Germinal center (tissue), 1 donor: Measurements from ENCODE around the gene SKI.

Experiments
- DNase-seq: peaks from one replicate; pipeline ENCODE4 v3.0.0; 2012; ENCODE audit warnings: mixed read lengths, low spot score

SKI gene

DNA sequence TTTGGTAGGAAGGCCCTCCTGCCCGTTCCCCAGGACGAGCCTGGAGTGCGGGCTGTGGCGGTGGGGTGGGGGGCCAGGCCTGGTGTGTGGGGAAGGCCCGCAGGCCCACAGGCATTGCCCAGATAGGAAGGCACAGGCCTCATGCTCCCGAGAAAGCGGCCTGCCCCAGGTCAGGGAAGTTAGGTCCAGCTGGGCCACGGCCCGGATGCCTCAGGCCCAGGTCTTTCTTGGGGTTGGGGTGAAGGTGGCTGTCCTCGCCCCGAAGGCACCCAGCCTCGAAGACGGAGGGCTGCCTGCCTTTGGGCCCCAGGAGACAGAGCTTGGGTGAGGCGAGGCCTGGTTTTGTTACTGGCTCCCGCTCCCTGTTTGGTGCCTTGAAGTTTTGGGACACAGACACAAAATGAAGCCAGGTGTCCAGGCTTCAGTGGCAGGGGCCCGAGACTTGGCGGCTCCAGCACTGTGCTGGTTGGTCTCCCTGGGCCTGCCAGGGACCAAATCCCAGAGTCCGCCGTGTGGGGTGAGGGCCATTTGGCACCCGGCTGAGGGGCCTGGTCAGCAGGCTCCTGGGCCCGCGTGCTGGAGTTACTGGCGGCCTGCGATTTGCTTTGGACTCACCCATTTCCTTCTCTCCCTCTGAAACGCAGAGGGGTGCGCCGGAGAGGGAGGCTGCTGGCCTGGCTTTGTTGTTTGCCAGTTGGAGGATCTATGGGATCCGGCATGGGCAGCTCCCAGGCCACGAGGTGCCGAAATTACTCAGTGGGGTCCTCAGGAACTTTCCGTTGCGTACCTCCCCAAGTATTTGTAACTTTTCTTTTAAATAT lies 2.0 kb downstream of the SKI start:
- no peak for DNase-seq

DNA sequence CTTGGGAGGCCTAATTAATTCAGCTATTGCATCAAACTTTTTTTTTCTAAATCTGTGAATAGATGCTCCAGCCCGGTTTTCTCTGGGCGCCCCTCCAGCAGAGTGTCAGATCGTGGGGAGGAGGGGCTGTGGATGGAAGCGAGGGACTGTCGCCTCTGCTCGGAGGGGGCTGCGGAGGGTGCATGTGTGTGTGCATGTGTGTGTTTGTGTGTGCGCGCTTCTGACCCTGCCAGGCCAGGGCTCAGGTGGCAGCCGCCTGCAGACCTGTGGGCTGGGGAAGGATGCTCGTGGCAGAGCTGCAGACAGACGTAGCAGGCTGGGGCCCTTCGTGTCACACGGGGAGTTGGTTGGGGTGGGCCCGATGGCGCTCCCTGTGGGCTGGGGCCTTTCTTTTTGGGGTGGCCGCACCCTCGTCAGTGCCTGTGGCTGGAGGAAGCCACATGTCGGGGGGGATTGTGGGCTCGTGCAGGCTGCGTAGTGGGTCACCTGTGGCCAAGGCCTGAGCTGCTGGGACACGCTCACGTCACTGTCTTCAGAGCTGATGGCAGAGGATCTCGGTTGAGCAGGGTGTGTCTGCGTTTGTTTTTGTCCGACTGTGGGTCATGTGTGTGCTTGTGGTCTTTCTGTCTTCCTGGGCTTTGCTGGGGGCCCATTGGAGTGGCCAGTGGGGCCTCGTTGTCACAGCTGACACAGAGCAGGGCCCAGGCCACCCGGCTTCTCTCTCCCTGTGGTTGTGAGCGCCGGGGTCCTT lies 2.8 kb downstream of the SKI start:
- DNase-seq = no peak

DNA sequence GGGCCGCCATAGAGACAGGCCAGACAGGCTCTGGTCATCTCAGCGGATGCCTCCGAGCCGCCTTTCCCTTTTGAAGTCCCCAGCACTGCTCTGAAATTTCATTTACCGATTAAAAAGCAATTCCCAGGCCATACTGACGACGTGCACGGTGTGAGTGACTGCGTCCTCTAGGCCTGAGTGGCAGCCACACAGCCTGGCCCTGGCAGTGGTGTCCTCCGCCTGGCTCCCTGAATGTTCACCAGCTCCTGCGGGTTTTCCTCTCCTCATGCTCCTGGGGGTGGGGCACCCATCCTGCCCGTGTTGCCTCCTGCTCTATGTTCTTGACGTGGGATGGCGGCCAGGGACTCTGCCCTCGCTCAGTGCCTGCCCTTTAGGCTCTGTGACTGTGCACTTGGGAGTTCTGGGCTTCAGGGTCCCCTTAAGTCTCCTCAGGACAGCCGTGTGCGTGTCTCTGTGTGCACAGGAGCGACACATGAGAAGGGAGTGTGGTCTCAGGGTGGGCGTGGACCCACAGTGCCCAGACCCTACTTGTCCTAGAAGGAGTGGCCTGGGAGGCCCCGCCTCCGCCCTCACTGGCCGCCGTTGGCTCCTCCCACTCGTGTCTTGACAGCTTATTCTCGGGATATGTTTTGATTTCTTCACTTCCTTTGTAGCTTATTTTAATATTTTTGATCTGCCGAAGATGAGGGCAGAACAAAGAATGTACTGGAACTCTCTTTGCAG lies 3.6 kb downstream of the SKI start:
- no peak for DNase-seq

DNA sequence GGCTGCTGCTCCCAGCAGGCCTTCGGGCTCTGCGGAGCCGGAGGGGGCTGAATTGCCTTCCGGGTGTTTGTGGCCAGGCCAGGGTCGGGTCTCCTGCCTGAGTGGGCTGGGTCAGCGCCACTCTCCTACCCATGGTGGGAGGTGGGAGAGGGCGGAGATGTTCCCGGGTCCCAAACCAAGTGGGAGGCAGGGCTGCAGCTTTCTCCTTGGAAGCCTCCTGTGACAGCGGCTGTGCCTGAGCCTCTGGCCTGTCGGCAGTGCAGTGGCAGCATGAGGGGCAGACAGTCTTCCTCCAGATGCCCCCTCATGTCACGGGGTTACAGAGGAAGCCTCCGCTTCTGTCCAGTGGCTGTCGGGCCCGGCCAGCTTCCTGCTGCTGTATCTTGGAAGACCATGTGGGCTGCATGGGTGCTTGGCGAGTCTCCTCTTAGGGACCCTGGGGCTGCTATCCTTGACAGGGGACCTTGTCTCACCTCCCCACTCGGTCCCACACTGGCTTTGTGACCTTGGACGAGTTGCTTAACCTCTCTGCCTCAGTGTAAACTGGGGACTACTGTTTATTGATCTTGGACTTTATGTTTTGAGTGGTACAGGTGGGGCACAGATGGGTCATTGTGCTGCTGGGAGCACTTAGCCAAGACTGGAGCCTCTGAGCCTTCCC lies 4.3 kb downstream of the SKI start:
- no peak for DNase-seq

DNA sequence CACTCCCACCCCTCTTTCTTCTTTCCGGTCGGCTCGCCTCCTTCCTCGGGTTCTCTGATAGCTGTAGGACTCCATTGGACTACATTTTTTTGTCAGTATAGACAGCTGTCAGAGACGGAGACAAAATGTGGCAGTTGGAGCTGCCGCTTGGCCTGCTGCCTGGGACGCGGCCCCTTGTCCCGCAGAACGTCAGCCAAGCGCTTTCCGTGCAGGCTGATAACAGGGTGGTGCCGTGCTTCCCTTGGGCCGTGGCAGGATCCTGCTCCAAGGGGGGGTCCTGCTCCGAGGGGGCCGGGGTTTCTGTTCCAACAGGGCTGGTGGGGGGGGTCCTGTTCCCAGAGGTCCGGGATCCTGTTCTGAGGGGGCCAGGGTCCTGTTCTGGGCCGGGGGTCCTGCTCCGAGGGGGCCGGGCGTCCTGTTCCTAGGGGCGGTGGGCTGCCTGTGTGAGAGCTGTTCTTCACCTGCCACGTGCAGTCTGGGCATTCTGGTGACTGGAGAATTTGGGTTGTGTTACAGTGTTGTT lies 4.9 kb downstream of the SKI start:
- no peak for DNase-seq

DNA sequence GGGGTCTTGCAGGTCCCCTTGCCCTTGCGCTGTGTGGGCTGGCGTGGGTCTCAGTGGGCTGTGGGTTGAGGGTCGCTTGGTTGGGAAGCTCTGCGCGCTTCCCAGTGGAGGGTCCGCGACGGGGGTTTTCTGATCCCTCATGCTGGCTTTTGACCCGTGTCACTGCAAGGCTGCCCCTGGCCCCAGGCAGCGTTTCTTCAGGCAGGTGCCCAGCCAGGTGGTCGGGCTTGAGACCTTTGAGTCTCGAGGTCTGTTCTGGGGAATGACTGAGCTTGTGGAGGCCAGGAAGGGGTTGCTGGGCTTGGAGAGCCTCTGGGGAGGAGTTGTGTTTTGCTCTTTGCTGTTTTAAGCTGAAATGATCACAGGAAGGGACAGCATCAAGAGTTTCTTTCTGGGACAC lies 5.3 kb downstream of the SKI start:
- no peak for DNase-seq

DNA sequence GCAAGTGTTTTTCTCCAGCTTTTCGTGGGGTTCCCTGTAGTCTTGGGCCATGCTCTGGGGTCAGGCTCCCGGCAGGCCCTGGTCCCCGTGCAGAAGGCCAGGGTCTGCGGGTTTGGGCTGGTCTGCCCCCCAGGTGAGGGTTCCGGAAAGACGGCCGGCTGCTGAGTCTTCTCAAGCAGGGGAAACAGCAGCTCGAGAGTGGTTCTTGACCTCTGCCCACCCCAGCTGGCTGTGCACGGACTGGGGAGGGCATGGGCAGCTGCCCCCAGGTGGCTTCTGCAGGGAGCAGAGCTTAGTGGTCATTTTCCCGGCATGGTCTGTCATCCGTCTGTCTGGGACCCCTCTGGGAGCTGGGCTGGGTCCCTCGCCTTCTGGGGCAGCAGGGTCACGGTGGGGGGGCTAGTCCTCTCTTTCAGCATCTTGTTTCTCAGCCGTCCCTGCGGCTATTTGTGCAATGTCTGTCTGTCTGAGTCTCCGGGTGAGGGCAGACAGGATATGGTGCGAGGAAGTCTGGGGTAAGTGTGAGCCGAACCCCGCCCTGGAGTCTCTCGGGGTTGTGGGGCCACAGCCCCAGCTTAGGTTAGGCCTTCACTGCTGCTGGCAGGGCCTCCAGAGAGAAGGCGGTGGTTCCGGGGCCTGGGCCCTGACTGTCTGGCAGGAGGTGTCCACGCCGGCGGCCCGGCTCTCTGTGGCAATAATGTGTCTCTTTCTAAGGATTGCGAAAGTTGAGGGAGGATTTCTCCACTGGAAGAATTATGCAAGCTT lies 6.1 kb downstream of the SKI start:
- DNase-seq = no peak

DNA sequence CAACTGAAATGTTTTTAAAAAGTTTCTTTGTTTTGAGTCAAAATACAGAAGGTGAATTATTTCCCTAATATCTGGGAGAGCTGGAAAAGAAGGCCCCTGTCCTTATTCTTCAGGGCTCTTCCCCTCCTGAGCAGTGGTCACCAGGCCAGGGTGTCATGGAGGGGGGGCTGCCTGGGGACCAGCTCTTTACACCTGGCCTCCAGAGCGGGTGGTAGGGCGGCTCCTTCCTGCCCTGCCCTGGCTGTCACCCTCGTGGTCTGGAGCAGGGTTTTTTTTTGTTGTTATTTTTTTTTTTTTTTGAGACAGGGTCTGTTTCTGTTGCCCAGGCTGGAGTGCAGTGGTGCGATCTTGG lies 6.6 kb downstream of the SKI start:
- DNase-seq = no peak

DNA sequence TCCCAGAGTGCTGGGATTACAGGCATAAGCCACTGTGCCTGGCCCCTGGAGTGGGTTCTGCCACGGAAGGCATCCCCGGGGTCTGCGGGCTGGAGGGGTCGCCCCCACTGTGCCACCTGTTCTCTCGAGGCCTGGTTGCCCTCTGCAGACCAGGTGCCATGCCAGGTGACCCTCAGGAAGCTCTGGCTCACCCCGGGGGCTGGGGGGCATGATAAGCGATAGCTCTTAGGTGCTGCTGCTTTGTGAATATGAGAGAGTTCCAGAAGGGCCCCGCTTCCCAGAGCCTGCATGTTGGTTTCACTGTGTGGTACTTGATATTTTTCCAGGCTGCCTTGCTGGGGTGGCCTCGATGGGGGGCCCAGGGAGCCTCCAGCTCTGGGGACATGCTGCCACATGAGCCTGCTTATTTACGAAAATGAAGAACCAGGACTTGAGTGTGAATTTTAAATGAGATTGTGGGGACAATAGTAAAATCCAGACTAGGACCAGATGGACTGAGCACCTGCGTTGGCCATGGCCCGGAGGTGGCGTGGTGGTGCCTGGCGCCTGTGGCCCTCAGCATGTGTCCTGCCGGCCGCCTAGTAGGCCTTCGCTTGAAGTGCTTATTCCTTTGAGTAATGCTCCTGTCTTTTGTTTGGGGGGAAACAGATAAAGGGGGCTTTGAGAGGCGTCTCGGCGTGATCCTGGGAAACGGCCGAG lies 7.3 kb downstream of the SKI start:
- no peak for DNase-seq

DNA sequence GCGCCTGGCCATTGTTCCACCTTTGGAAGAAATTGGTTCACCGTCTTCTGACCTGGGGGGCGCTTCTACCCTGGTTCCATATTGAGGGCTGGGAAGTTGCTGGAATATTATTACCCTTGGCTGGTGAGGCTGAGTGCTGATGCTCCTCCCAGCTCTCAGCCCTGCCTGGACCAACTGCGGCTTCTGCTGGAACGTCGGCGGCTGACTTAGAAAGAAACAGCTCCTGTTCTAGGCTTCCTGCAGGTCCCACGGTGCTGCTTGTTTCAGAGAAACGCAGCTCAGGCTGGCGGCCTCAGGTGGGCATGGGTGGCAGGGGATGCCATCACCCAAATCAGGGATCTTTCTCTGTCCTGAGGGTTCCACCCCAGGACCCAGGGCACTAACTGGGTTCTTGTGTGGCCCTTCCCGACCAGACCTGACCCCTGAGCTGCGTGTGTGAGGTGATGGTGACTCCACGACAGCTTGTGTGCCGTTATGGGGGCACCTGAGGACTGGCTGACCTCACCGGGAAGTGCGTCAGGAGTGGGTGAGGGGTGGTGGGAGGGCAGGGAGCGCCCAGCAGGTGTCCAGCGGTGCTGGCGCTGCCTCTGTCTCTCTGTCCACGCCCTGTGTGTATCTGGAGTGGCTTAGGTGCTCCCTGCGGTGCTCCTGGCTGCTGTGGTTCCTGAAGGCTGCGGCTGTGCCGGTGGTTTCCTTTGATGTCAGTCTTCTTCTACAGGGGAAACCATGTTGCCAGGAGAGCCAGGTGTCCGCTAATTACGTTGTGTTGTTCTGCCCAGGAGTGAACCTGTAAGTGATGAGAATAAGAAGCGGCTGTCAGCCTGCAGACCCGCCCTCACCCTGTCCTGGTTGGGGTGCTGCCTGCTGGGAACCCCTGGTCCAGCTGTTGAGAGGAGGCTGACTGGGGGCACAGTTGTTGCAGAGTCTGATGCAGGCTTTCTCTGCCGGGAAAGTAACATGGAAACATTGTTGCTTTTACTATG lies 8.9 kb downstream of the SKI start:
- DNase-seq = no peak

DNA sequence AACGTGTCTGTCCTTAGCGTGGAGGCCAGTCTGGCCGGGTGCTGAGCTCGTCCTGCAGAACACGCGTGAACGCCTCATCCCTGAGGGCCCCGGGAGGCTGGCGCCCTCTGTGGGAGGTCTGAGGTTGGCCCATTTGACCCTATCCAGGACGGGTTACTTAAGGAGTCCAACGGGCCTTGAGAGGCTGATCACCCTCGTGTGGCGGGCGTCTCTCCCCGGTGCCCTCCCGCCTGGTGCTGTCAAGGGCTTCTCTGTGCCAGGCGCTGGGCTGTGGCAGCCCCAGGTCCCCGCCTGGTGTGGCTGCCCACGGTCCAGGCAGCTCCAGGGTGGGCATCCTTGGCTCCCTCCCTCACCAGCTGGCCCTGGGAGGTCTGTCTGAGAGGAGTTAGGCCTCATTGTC lies 9.7 kb downstream of the SKI start:
- DNase-seq = no peak

DNA sequence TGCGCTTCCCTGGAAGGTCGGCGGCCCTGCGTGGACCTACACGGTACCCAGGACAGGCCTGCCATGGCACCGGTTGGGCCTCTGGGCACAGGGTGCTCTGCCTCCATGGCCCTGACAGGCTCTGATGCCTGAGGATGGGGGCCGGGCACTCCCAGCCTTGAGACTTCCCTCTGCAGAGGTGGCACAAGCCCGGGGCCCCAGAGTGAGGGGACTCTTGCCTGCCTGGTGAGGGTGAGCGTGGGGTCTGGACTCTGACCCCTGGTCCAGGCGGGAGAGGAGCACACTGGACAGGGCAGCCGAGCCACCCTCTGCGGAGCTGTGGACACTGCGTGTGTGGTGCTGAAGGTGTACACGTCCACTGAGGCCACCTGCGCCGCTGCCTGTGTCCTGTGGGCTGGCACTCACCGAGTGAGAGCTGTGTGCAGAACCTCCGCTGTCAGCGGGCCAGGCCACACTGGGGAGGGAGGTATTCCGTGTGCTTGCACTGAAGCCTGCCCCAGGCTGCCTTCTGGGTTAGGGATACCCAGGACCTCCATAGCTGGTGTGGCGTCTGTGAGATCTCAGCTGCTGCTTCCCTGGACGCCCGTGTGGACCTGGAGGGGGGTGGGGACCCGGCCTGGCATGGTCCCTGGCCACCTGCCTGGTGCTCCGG lies 10.4 kb downstream of the SKI start:
- DNase-seq = no peak

DNA sequence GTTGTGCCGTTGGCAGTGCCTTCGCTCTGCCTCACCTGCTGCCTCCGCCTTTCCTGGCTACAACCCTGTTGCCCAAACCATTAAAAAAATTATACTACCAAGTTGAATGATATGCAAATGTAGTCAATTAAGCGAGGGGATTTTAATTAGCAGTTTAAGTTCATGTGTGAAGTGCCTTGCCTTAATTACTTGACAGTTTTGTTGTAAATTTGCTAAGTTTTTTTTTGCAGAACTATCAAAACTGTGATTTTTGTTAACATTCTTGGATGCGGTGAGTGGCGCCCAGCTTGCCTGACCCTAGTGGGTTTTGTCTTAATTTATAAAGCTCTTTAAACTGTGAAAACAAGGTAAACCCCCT lies 10.9 kb downstream of the SKI start:
- no peak for DNase-seq

DNA sequence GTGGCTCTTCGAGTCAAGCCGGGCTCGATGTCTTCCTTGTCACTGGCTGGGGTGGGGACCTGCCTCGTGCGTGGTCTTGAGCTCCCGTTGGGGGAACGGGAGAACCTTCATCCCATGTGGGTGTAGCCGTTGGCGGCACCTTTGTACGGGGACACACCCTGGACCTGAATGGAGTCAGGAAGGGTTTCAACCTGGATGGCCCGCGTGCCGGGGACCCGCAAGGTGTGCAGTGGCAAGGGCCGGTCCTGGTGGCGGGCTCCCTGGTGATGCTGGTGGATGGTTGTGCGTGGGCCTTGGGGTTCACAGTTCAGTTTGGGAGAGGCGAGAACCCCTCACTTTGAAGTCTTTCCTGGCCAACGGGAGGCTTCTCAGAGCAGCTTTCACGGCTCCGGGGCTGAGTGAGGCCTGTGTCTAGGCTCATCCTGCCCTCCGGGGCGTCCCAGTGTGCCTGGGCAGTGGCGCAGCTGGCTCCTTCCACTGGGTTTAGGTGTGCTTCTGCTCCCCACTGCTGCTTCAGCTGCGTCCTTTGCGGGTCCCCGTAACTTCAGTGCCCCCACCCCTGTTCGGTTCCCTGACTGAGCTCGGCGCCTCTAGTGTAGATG lies 11.4 kb downstream of the SKI start:
- DNase-seq = no peak

DNA sequence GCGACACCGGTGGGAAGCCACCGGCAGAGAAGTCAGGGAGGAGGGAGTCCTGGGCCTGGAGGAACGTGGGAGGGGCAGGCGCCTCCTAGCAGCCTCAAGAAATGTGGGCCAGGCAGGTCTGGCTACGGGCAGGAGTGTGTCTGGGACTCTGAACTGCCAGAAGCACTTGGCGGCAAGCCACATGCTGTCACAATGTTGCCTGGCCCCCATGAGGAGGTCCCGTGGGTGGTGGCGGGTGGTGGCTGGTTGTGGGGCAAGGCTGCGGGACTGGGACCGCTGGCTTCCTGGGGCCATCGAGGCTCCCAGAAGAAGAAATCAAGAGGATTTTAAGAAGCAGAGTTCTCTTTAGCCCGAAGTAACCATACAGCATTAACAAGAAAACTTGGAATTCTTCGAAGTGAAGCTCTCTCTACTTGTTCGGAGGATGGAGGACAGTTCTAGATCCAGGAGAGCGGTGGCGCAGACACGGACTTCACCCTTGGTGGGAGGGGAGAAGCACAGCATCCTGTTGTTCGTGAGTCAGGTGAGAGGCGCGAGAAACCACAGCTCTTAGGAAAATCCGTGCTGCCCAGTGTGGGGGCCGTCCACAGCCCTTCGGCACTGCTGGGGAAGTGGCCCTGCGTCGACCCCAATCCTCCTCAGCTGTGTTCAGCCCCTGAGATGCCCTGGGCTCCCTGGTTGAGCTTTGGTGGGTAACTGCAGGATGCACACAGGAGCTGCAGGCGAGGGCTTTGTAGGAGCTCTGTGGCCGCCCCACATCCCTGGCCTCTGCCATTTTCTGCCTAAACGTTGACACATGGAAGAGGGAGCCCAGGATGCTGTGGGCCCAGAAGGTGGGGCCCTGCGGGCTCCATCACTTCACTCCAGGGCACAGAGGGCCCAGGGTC lies 12.4 kb downstream of the SKI start:
- DNase-seq = no peak

DNA sequence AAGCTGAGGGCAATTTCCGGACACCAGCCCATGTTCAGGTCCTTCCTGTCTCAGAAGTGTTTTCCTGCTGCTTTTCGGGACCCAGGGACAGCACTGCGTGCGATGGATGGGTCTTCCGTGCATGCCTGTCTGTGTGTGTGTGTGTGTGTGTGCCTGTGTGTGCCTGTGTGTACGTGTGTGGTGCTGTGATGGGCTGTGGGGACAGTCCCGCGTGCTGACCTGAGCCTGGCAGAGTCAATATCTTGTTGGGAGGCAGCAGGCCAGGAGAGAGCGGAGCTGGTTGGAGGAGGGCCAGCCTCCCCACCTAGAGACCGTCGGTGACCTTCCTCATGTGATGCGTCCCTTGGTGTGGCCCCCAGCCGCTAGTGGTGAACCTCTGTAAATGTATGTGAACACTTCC lies 13.7 kb downstream of the SKI start:
- no peak for DNase-seq

DNA sequence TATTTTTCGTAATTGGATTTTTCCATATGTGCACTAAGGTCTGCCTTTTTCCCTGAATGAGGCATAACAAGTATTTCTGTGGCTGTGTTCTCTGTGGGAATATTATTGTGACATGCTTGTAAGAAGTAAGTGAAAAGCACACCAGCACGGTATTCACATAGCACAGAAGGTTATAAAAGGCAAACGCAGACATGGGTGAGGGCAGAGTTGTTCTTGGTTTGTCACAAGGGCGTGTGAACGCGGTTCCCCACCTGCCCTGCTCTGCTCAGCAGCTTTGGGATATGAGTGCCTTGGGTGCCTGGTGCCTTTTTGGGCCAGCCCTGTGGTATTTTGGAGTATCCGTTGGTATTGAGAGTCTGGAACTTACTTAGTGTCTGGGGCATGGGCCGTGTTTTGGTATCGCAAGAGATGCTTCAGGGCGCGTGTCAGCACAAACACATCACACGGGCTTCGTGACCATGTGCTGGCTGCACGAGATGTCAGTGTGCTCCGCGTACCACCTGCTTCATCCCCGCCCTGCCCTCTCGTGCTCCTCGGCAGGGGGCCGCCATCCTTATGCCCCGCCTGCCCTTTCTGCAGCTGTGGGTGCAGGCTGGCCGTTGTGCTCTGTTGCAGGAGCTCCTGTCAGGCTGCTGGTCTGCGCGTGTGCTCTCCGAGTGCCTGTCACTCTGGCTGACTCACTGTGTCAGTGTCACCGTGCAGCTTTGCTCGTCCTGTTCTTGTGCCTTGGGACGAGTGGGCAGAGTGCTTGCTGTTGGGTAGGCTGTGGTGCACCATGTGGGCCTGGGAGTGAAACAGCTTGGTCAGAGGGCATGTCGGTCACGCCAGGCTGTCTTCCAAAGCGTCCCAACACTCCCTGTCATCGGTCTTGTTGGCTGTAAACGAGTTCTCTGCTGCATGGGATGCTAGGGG lies 15.0 kb downstream of the SKI start:
- DNase-seq = no peak
